Measurements from ENCODE around the gene CRAT.

Gene CRAT

DNA sequence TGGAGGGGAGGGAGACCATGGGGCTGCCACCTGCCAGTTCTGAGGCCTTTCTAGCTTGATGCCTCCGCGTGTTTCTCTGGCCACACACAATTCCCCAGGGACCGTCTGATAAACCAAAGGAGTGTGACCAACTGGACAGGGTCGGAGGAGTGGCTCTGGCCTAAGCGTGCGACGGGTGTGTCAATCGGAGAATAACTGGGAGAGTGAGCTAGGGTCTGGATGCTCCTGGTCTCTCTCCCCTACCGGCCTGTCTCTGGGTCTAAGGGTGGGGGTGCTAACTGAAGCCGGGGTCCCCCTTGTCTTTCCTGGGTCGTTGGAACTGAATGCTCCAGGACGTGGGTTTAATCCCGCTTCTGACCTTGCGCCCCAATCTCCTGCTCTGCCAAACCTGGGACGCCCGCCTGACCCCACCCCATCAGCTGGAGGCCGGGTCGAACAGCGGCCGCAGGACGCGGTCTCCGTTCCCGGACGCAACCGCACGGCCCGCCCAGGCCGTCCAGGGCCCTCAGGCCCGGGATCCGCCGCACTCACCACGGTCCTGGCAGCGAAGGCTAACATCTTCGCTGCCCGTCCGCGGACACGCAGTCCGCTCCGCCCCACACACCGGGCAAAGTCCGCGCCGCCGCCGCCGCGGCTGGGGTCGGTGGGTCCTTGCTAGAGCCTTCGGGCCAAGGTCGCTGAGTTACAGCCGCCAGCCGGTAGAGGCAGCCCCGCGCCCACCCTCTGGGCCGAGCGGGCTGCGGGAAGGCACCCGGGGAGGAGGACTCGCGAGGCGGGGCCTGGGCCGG, 447 bp downstream of the CRAT start:
- no peak for DNase-seq (ENCODE audit: low spot score)

DNA sequence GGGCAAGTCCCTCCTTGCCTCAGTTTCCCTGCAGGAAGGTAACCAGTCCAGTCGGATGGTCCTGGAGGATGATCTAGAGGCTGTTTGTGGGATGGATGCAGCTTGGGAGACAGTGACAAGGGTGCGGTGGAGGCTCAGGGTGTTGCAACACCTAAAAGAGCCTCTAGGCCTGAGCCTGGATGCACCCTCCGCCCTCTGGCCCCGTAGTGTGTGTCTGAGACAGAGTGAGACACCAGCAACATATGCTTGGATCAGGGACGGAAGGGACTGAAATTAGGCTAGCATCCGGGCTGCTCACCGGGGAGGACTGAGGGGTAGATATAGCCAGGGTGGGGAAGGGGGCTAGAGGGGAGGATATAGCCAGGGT, 1.1 kb downstream of the CRAT start:
- DNase-seq (ENCODE audit: low spot score): peak; percentile 13

DNA sequence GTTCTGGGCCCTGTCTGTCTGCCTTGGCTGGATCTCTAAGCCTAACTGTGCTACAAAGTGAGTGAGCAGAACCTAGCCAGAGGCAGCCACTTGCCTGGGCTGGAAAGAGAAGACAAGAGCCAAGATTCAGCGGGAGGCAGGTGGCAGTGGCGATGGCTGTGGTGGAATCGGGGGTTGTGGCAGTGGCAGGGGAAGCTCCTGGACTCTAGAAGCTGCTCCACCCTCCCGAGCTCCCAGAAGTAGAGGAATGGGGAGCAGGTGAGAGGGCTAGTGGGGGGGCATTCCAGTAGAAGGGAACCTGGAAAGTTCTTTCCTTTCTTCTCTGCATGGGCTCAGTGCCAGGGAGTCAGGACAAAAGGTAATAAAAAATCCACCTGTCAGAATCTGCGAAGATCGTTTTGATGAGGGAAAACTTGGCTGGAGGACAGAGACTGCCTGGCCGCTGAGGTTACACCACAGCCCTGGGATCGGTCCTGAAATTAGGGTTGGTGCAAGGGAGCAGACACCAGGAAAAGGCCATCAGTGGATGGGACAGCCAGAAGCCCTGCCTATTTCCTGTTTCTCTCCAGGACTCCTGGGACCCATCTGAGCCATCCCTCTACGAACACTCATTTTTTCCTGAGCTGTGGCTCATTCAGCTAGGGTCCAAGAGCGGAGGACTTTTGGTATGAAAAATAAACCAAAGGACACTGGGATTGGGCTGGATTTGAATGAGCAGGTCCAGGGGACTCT, 1.6 kb downstream of the CRAT start:
- no peak for DNase-seq (ENCODE audit: low spot score)

DNA sequence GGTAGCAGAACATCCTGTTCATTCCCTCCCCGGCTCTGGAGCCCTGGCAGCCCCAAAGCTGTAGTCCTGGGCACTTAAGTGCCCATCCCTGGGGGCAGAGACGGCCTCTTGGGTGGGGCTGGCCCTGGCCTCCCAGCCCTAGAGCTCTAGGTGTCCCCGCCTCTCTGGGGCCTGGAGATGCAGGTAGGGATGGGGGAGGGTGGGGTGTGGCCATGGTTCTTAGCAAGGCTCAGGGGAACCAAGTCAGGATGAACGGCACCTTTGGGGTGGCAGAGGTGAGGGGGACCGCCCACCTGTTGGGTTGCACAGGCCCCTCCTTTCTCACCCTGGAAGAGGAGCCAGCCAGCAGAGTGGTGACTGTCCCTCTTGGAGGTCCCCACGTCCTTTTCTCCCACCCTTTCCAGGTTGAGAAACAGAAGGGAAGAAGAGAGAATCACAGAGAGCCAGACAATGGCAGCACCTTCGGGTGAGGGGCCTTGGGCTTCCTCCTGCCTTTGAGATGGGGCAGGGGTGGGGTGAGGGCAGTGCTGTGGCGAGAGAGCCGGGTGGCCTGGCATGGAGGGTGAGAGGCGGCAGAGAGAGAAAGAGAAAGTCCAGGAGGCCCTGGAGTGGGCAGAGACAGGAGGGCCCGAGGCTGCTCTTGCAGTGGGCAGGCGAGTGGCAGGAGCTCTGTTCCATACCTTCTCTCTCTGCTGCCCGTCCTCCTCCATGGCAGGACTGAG, 2.3 kb downstream of the CRAT start:
- no peak for DNase-seq (ENCODE audit: low spot score)

DNA sequence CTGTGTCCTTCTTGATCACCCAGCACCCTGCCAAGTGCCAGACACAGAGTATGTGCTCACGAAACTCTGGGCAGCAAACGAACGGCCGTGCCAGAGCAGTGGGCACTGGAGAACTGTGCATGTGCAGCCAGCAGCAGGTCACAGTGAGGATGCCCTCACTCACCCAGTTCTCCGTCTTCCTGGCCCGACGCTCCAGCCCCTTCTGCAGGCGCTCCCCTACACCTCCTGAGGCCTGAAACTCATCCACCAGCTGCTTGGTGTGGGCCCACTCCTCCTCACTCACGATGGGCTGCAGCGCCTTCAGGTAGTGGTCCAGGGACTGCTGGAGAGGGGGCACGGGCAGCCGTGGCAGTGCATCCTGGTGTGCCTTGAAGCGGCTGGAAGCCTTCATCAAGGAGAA, 2.9 kb downstream of the CRAT start:
- DNase-seq (ENCODE audit: low spot score): no peak

DNA sequence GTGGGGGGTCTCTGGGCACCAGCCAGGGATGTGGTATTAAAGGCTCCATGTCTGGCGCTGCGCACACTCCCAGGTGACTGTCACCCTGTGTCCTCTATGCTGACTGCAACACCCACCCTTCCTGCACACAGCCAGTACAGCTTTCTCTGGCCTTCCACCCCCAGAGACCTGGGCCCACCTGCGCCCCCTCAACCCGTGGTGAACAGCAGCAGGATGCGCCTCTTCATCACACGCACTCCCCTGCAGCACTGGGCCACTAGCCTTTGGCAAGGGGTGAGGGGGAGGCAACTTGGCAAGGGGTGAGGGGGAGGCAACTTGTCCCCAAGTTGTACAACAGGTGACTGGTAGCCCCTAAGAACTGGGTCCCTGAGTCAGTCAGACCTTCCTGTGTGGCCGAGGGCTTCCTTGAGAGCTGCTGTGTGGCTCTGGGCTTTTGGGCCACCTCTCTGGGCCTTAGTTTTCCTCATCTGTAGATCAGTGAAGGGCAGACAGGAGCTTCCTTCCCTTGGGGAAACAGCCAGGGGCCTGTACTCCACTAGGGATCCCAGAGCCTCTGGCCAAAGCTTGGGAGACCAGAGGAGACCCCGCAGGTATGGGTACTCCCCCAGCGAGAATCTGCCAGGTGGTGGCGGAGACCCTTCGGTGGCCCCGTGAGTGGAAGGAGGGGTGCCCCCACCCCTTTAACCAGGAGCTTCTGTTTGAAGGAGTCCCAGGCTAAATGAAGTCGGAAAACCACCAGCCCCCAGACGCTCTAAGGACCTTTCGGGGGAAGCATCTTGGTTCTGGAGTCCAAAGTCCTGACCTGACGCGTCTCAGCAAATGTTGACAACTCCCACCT, 4.5 kb downstream of the CRAT start:
- DNase-seq (ENCODE audit: low spot score): no peak

DNA sequence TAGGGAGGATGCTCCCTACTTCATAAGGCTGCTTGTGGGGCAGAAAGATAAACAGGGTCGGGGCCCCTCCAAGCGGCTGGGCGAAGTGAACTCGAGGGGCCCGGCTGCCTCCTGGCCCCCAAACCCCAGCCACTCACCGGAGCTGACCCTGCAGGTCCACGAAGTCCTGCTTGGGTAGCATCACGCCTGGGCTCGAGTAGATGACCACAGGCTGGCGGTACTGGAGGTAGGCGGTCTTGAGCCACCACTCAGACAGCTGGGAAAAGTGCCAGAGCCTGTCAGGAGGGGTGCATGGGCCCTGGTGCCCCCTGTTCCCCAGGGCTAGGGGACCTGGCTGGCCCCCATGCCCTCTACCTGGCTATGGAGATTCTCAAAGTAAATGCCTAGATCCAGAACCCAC, 6.5 kb downstream of the CRAT start:
- no peak for DNase-seq (ENCODE audit: low spot score)

DNA sequence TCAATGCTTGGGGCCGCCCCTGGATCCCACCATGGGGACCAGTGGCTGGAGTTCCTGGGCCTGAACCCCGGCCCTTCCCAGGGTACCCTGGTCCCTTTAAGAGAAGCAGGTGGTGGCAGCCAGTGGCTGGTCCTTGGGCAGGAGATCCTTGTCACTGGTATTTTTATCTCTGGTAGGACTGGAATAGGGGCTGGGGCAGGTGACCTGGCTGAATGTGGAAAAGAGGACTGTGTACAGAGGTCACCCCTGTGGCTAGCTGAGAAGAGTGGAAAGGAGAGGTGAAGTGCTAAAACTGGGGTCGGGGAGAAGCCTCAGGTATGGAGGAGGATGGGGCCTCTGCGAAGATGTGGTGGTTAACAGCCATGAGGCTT, 7.0 kb downstream of the CRAT start:
- no peak for DNase-seq (ENCODE audit: low spot score)

DNA sequence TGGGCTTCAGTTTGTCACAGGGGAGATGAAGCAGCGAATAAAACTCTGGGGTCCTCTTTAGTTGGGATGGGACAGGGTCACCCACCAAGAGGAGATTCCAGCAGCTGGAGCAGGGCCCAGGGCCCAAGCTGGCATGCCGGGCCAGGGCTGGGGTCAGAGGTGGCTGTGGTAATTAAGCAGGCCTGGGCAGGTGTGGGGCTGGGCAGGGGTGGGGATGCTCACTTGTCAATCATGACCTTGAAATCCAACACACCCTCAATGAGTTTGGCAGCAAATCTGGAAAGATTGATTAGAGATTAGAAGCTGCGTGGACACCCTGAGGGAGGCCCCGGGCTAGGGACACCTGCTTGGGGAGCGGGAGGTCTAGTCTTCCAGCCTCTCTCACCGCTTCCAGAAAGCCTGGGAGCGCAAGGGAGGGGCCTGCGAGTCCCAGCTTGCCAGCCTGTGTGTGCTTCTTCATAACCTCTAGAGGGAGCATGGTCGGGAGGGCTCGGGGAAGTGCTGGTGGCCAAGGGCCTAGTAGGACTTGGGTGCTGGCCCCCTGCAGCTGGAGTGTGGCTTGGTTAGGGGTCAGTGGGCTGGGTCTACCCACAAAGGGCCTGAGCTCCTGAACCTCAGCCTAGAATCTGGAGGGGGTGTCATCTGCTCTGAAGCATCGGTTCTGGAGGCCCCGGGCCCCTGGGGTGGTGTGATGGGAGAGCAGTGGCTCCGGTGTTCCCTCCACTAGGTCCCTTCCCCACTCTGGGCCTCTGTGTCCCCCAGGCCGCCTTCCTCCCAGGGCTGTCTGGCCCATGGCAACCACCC, 7.6 kb downstream of the CRAT start:
- DNase-seq (ENCODE audit: low spot score): peak; percentile 56

DNA sequence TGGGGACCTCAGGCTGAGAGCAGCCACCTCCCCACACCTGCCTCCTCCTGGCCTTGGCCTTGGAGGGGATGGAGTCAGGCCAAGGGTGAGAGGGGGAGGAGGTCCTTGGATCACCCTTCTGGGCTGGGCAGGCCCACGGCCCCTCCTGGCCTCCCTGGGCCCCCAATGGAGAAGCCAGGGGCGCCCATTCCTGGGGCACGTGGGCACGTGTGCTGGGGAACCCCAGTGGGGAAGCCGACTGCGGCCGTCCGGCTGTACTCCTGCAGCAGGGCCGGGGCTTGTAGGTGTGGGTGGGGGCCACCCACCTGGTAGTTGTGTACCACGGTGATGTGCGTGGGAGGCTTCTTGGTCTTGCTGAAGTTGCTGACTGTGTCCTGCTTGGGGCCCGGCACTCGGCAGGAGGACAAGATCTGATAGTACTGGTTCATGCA, 8.5 kb downstream of the CRAT start:
- no peak for DNase-seq (ENCODE audit: low spot score)

DNA sequence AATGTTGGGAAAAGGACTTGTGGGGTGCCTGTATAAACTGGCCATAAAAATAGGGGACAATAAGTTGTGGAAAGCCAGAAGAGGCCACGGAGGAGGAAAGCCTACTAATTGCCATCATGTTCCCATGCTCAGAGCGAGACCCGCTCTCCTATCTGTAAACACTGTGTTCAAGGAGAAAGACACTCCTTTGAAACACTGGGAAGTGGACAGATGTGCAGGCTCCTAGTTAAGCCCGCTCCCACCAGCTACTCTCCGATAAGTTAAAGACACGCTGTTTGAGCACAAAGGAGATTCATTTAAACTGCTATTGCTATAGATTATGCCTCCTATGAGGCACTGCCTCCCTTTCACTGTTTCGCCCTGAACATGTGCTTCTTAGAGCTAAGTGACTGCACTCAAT, 9.3 kb downstream of the CRAT start:
- DNase-seq (ENCODE audit: low spot score): no peak

DNA sequence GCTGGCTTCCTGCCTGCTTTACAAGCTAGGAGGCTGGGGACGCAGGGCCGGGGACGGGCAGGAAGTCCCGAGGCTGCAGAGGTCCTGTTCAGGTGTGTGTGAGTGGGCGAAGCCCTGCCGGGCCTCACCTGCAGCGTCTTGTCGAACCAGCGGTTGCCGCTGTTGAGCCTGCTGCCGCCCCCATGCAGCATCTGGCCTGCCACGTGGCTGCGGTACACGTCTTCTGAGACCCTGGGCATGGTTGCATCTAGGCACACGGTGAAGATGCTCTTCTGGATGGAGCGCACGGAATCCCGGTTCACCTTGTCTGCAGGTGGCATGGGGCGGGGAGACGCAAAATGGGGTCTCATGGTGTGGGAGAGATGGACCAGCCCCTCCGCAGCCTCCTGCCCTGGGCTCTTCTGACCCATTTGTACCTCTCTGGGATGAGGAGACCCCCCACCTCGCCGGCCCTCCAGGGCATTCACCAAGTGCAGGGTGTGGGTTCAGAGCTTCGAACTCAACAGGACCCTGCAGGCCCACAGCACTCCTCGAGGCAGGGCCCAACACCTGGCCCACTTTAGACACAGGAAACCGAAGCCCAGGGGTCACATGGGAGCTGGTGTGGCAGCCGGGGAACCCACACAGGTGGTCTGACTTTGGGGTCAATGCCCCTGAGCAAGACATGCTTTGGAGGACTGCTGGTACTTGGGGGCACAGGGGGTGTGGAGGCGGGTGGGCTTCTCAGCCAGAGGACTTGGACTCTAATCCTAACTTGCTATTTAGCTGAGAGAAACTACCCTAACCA, 10.0 kb downstream of the CRAT start:
- DNase-seq (ENCODE audit: low spot score): no peak

DNA sequence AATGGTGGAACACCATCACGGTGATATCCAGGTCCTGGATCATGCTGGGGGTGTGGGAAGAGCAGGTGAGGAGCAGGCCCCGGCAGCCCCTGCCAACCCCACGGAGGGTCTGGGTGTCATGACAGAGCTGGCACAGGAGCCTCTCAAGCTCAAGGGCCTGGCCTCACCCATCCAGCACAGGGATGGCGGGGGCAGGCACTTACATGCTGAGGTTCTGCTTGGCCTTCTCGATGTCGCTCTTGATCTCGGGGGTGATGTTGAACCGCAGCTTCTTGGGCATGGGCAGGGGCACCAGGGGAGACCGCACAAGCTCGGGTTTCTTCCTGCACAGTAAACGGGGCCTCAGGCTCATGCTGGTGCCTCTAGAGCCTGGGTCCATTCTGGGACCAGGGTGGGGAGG, 12.3 kb downstream of the CRAT start:
- DNase-seq (ENCODE audit: low spot score): no peak

DNA sequence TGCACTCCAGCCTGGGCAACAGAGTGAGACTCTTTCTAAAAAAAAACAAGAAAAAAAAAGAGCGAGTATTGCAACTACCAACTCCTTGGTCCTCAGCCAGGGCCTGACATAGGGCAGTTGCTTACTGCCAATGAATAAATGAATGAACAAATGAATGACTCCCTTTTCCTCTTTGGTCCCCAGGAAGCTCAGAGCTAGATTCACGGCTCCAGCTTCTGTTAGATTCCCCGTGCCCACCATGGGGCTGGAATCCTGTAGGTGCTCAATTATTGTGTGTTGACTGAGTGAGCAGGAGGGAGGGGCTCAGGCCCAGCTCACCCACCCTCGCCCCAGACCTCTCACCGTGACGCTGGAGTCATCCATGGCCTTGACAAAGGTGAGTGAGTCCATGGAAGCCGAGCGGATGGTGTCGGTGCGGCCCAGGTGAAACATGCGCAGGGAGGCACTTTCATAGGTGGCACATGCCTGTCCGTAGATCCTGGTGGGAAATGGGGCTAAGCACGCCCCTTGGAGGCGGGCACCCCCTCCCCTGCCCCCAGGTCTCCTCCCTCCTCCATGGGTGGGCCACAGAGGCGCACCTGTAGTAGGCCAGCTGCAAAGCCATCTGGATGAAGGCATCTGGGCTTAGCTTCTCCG, 12.8 kb downstream of the CRAT start:
- DNase-seq (ENCODE audit: low spot score): no peak

DNA sequence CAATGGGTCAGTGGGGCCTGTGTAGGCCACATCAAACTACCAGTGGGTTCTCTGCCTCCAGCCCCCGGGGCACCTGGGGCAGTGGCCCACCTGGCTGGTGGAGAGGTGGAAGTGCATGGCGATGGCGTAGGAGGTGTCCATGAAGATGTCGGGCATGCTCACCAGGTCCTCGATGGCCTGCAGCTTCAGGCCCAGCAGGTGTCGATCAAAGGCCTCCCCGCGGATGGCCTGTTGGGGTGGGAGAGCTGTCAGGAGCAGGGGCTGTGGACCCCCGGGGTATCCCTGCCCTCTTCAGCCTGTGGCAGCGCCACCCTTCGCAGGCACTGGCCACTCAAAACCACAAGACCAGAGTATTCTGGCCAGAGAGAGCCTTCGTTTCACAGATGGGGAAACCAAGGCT, 14.7 kb downstream of the CRAT start:
- DNase-seq (ENCODE audit: low spot score): no peak

DNA sequence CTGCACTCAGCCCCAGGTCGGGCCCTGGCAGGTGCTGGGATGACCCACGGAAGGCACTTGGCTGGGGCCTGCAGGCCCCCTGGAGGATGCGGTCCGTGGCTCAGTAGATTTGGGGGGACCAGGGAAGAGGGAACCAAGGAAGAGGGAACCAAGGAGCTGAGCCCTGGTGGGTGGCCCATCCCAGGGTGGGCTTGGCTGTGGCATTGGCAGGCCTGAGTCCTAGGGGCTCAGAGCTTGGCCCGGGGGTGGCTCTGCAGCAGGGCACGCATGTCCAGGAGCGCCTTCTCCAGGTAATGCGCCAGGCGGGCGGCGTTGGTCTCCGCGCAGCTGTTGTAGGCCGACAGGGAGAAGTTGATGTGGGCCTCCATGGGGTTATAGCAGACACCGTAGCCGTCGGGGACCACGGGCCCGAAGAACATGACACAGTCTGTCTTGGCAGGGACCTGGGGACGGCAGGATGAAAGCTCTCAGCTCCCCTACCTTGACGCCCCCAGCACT, 15.4 kb downstream of the CRAT start:
- no peak for DNase-seq (ENCODE audit: low spot score)

DNA sequence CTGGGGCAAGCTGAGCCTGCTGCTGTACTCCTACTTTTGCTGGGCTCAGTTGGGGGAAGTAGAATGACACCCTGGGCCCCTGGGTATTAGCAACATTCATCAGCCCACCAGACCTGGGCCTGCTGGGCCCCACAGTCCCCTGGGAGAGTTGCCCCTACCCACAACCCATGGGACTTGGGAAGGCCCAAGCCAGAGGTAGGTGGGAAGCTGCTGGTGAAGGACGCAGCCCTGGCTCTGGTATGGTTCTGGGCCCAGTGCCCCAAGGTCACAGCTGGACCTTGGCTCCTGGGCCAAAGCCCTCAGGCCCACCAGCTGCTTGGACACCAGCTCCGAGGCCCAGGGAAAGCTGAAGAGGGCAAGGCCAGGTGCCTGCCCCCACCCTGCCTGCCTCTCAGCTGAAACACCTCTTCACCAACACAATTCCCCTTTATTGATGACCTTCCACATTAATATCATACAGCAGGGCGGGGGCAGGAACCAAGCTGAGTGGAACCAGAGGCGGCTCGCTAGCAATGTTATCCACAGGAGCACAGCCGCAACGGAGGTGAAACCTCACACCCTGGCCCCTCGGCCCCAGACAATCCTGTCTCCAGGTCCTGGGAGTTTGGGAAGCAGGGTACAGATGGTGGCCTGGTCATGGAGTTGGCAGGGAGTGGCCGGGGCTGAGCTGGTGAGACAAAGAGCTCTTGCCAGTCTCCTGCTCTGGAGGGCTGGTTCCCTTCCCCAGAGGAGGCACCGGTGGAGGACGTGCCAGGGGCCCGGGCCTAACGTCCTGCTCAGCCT, 16.0 kb downstream of the CRAT start:
- DNase-seq (ENCODE audit: low spot score): no peak

DNA sequence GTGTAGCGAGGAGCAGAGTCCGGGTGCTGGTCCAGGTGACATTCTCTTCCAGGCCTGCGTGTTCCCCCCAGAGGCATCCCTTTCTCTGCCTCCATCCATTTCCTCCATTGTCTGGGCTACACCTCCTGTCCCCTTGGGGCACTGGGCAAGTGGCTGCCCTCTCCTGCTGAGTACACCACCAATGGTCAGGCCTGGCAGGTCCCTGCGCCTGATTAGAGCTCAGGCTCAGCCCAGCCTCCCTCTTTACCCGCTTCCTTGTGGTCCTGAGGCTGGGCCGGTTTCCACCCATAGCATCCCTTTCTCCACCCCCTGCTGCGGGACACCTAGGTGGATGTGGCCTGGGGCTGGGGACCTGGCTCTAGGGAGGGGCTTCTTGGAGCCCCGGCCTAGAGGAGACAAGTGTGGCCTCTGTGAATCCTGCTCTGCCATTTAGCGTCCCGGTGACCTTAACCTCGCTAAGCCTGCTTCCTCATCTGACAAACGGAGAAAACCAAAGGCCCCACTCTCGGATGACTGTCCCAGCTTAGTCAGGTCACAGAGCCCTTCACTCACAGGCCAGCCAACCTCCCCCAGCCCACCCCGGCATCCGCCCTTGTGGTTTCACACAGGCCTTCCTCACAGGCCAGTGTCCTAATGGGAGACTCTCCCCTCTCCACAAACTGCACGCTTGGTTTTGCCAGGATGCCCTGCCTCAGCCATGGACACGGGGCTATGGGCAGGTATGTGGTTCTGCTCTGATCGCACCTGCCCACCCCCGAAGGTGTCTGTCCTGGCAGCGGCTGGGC, 16.8 kb downstream of the CRAT start:
- no peak for DNase-seq (ENCODE audit: low spot score)
